Naive thymus-derived CD8-positive, alpha-beta T cell (primary cell): ENCODE measurements around the gene FBXW12. TPM values are rescaled to one million over a fixed set of nuclear protein-coding genes. Genes with fewer than 3 reads are reported as not detected.

Experiments used
- ATAC-seq, 2 donors: fragments of 150-1000 bp; cut with Tn5 transposase in 1 of 2; sonication (Bioruptor Pico), chemical (Tn5 transposase) in 1 of 2; 1 replicate in 1 of 2; 2 replicates in 1 of 2; pipeline ENCODE4 v1.10.0; 2021; ENCODE audit warnings: mild to moderate bottlenecking in 2 of 2, moderate library complexity in 2 of 2
- POLR2A ChIA-PET: fragments of 350-600 bp; sonication (Branson Sonifier 250); formaldehyde crosslinking; loops from one replicate; lab custom pipeline; 2021; ENCODE audit warnings: antibody characterized with exemption; lab: Charles Lee
- DNase-seq, 10 donors: peaks; one replicate each; pipeline versions ENCODE4 v3.0.0 to v3.0.0-alpha.2; 2020 to 2022
- H3K27ac Mint-ChIP-seq, 10 donors: one replicate each; pipeline ENCODE4 v1.8.0; 2020 to 2022; ENCODE audit warnings: mild to moderate bottlenecking in 10 of 10, mixed read lengths in 10 of 10, moderate library complexity in 4 of 10, inconsistent platforms in 1 of 10
- H3K27me3 Mint-ChIP-seq, 5 donors: one replicate each; pipeline ENCODE4 v1.8.0; 2021 to 2022; ENCODE audit warnings: mixed read lengths in 5 of 5
- H3K36me3 Mint-ChIP-seq, 3 donors: one replicate each; pipeline ENCODE4 v1.8.0; 2020 to 2022; ENCODE audit warnings: mixed read lengths in 3 of 3, mild to moderate bottlenecking in 2 of 3, inconsistent platforms in 1 of 3
- H3K4me1 Mint-ChIP-seq, 4 donors: one replicate each; pipeline ENCODE4 v1.8.0; 2021 to 2022; ENCODE audit warnings: mixed read lengths in 4 of 4
- H3K4me3 Mint-ChIP-seq, 10 donors: one replicate each; pipeline ENCODE4 v1.8.0; 2020 to 2022; ENCODE audit warnings: mild to moderate bottlenecking in 10 of 10, mixed read lengths in 10 of 10, moderate library complexity in 6 of 10, inconsistent platforms in 1 of 10
- H3K9me3 Mint-ChIP-seq, 9 donors: one replicate each; pipeline ENCODE4 v1.8.0; 2020 to 2022; ENCODE audit warnings: mixed read lengths in 9 of 9, mild to moderate bottlenecking in 3 of 9, inconsistent platforms in 1 of 9, moderate library complexity in 1 of 9
- polyA plus RNA-seq, 3 donors: library from polyadenylated mRNA; unstranded; fragments of 300-500 nt; fragmentation: Illumina TruSeq; gene quantifications; one replicate each; pipeline ENCODE4 v1.2.3, GENCODE V29; 2021
- total RNA-seq, 8 experiments: library from RNA in 2 of 8; stranded (reverse) in 2 of 8; gene quantifications; one replicate each; pipeline ENCODE4 v1.2.3 and lab custom pipeline; 2021 to 2026

FBXW12 gene
- total and polyA plus RNA-seq, 5 experiments from 2014 or later: not detected

DNA sequence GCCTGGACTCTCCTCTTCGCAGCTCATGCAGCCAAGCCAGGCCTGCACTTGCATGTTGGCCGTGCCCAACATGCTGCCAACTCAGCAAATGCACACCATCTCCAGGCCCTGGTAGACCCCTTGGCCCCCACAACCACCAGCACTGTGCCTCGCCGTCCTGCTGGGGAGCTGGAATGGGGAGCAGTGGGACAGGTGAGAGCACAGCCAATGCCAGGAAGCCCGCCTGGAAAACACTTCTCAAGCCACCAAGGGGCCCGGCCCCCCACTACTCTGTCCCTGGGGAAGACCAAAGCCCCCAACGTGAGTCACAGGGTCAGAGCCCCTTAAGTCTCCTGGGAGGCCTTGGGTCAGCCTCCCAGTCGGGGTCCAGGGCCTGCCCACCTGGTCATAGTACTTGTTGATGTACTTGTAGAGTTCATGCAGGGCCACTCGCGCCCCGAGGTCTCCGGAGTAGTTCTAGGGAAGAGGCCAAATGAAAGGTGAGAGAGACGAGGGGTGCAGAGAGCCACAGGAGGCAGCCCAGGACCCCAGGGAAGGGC is 33.4 kb downstream of the FBXW12 start:
- H3K36me3 Mint-ChIP-seq: no peaks in the 10 kb centered on the region
- H3K9me3 Mint-ChIP-seq: no peaks in the 10 kb centered on the region
- H3K4me3 Mint-ChIP-seq: peak overlapping the region in 1 of 10 donors; percentile 41
- POLR2A ChIA-PET: interaction anchor here (0.5 kb wide), 1 partner anchor 53 kb away, joined by 4 read pairs; no protein-coding TSS in a partner anchor
- DNase-seq (peak in 2 of 10 donors; percentile 12 to 60), ATAC-seq (no peak)
- peaks cover 0 to 2% (median 0%) of the 10 kb centered on the region in 4 donors for H3K4me1 Mint-ChIP-seq
- peak overlapping the region in 2 of 10 donors; percentile 40 to 65 for H3K27ac Mint-ChIP-seq
- H3K27me3 Mint-ChIP-seq: peaks cover 0 to 7% (median 0%) of the 10 kb centered on the region in 5 donors

DNA sequence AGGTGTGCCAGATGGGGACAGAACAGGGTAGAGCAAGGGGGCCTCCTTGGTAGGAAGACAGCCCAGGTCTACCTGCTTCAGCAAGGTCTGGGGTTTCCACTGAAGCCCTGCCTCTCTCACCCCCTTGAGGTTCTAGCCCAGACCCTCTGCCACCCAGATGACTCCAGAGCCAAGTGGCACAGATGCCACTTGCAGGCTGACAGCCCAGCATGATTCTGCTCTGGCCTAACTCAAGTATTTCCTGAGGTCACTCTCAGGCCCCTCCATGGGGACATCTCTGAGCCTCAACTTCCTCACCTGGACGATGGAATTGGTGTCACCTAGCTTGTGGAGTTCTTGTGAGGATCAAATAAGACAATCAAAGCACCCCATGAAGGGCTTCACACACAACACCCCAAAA is 34.0 kb downstream of the FBXW12 start:
- ATAC-seq (no peak), DNase-seq (no peak)
- POLR2A ChIA-PET: no interaction called here
- no peaks in the 10 kb centered on the region for H3K36me3 Mint-ChIP-seq
- no peak overlapping the region for H3K4me3 Mint-ChIP-seq
- peak overlapping the region in 2 of 10 donors; percentile 34 to 65 for H3K27ac Mint-ChIP-seq
- peaks cover 0 to 1% (median 0%) of the 10 kb centered on the region in 5 donors for H3K27me3 Mint-ChIP-seq
- no peaks in the 10 kb centered on the region for H3K9me3 Mint-ChIP-seq
- peaks cover 0 to 2% (median 0%) of the 10 kb centered on the region in 4 donors for H3K4me1 Mint-ChIP-seq

DNA sequence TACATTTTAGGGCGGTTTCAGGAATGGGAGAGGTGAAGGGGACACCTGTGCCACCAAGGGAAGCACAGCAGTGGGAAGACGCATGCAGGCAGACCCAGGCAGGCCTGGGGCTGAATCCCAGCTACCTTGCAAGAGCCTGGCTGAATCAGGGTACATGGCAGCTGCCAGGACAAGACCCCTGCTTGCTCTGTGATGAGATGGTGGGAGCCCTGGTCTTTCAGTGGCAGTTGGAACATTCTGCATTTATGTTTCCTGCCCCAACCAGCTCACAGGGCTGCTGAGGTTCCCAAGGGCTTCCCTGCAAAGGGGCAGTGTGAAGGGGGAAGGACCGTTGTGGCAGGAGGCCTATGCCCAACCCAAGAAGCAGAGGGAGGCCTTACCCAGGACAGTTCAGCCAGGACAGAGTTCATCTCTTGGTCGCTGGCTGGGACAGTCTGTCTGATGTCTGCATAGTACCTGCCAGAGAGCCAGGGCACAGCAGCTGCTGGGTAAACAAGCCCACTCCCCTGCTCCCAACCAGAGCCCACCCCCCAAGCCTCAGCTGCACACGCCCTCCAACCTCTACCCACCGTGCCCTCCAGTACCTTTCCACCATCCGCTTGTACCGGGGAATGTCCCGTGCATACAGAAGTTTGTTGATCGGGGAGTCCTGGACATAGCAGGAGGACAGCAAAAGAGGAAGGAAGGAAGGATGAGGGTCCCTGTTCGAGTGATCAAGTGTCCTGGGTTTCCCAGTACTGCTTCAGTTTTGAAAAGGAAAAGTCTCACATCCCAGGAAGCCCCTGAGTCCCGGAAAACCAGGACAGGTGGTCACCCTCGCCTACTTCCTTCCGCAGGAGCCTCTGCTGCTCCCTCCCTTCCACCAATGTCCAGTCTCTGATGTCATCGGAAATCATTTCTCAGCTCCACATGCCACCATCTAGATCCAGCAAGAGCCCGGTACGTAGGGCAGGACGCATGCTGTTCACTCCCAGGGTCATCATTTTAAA is 34.7 kb downstream of the FBXW12 start:
- Mint-ChIP-seq H3K27me3 (no peaks in the 10 kb centered on the region), H3K27ac (peak overlapping the region in 3 of 10 donors; percentile 0 to 68 (median 47)), H3K36me3 (no peaks in the 10 kb centered on the region), H3K4me3 (no peak overlapping the region), H3K9me3 (no peaks in the 10 kb centered on the region), H3K4me1 (peaks cover 0 to 2% (median 0%) of the 10 kb centered on the region in 4 donors)
- DNase-seq (peak in 1 of 10 donors; percentile 53), ATAC-seq (no peak)
- POLR2A ChIA-PET: no interaction called here

DNA sequence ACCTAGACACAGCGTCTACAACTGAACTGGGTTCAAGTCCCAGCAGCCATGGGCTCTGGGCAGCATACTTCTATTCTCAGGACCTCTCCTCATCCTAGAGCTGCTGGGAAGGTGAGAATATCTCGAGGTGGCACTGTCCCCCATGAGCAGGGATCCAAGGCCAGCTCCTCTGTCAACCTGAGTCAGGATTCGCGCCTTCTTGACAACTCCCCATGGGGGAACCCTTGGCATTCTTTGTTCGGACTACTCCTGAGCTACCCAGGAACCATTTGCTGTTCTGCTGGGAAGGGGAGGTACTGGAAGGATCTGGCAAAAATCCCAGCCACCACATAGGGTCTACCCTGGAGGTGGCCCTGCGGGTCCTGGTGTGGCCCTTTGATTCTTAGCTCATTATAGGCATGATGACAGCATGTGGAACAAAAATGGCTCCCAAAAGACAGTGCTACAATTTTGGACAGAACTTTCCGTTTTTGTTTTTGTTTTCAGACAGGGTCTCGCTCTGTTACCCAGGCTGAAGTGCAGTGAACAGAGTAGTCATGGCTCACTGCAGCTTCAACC is 35.6 kb downstream of the FBXW12 start:
- POLR2A ChIA-PET: no interaction called here
- H3K27ac Mint-ChIP-seq: peak overlapping the region in 3 of 10 donors; percentile 0 to 68 (median 43)

DNA sequence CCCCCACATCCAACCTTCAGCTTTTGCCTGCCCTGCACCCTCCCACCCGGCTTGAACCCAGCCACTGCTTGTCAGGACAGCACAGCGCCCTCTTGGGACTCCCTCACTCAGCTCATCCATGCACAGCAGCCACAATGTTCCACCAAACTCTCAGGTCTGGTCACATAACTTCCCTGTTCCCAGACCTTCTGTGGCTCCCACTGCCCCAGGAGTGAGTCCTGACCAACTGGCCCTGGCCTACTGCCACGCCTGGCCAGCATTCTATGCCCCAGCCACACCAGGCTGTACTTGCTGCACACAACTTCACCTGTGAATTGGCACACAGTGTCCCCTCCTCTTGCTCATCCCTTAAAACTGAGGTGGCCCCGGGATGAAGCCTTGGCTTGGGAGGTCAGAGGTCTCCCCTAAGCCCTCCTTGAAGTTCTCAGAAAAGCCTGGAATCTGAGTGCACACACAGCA is 36.8 kb downstream of the FBXW12 start:
- POLR2A ChIA-PET: no interaction called here
- H3K4me1 Mint-ChIP-seq: peaks cover 0 to 2% (median 0%) of the 10 kb centered on the region in 4 donors
- no peak overlapping the region for H3K4me3 Mint-ChIP-seq

More for the DNA sequence above, 35.6 kb downstream of the FBXW12 start:
- Mint-ChIP-seq H3K4me3 (no peak overlapping the region), H3K27me3 (no peaks in the 10 kb centered on the region), H3K4me1 (peaks cover 0 to 2% (median 0%) of the 10 kb centered on the region in 4 donors), H3K9me3 (no peaks in the 10 kb centered on the region), H3K36me3 (no peaks in the 10 kb centered on the region)
- DNase-seq: peak in 1 of 10 donors; percentile 52
- no peak for ATAC-seq

DNA sequence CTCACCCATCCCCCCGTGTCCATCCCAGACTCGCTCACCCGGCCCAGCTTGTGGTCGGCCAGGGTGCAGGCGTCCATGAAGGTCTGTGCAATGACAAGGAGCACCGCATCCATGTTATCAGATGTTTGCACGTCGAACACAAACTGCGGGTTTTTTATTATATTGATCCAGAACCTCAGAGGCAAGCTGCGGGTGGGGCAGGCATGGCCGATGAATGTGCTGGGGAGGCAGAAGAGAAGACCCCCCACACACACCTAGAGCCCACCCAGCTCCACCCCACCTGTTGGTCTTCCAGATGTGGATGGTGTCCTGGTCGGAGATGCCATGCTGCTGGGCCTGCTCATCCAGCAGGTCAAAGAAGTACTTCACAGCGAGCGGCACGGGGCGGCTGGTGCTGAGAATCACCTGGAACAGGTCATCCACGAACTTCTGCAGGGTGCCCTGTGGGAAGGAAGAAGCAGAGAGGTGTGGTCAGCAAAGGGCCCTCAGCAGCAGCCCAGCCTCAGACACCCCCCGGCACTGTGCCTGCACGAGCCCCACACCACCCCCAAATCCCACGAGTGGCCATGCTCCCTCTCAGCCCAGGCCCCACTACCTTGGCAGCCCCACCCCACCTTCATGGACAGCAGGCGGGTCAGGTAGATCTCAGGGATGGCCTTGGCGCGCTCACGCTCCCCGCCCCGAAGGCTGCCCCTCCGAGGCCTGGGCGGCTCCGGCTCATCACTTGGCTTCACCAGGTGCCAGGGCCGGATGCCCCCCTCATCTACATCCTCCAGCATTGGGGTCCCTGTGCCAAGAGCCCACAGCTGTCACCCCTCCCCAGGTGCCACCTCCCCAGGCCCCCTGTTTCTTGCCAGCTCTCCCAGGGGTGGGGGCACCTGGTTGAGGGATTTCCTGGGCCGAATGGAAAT is 37.5 kb downstream of the FBXW12 start:
- Mint-ChIP-seq H3K4me1 (peaks cover 0 to 2% (median 0%) of the 10 kb centered on the region in 4 donors), H3K9me3 (no peaks in the 10 kb centered on the region), H3K27ac (no peak overlapping the region), H3K27me3 (no peaks in the 10 kb centered on the region), H3K4me3 (no peak overlapping the region), H3K36me3 (no peaks in the 10 kb centered on the region)
- DNase-seq (peak in 2 of 10 donors; percentile 0 to 43), ATAC-seq (no peak)
- POLR2A ChIA-PET: no interaction called here

More for the DNA sequence above, 36.8 kb downstream of the FBXW12 start:
- ATAC-seq: no peak
- no peaks in the 10 kb centered on the region for H3K27me3 Mint-ChIP-seq
- DNase-seq: peak in 2 of 10 donors; percentile 0 to 48
- no peaks in the 10 kb centered on the region for H3K36me3 Mint-ChIP-seq
- H3K27ac Mint-ChIP-seq: no peak overlapping the region
- H3K9me3 Mint-ChIP-seq: no peaks in the 10 kb centered on the region

DNA sequence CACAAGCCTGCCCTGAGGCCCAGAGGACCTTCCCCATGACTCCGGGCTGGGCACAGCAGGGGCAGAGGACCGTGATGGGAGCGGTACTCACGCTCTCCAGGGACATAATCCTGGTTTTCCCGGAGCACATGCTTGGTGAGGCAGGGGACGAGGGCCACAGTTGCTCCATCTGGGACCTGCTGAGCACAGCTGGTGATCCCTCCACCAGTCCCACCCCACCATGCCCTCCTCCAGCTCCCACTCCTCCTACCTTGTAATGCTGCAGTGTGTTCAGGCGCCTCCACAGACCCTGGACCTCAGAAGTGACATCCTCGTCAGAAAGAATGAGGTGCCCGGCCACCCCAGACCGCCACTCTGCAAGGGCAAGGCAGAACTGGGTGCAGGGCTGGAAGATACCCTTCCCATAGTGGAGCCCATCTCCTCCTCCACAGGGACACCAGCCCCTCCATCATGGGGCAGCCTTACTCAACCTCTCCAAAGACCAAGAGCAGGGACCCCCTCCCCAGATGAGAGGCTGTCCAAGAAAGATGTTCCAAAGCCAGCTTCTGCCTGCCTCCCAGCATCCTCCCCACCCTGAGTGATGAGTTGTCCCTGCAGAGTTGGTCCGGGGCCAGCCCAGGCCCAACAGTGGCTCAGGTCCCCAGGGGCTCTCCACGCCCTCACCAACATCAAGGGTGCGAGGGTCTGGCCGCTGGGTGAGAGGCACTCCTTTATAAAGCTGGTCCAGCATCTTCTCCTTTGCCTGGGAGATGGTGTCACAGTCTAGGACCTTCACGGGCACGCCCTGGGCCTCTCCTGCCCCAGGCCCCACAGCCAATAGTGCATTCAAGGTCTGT is 38.4 kb downstream of the FBXW12 start:
- DNase-seq: peak in 1 of 10 donors; percentile 36
- POLR2A ChIA-PET: no interaction called here
- no peak overlapping the region for H3K4me3 Mint-ChIP-seq
- H3K4me1 Mint-ChIP-seq: peaks cover 0 to 2% (median 0%) of the 10 kb centered on the region in 4 donors
- no peak overlapping the region for H3K27ac Mint-ChIP-seq
- H3K9me3 Mint-ChIP-seq: no peaks in the 10 kb centered on the region
- no peak for ATAC-seq
- no peaks in the 10 kb centered on the region for H3K27me3 Mint-ChIP-seq
- H3K36me3 Mint-ChIP-seq: no peaks in the 10 kb centered on the region

DNA sequence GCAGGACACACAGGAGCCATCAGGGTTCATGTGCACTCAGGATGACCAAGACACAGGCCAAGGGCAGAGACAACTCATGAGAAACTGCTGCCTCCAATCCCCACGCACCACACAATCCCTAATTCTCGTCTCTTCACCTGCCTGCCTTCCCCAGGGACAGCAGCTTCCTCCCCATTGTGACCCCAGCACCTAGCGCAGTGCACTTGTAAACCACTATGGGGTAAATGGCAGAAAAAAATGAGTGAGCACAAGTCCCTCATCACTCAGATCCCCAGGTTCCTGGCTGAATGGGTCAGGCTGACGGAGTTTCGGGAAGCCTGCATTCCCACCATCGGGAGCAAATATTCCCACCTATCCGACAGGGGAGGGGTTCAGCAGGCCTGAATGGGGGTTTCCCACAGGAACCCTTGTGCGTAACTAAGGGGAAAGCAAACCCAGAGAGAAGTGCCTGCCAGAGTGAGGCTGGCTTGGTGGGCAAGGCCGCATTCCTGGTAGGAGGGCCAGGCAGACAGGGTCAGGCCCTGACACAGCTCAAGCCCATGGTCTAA is 39.1 kb downstream of the FBXW12 start:
- Mint-ChIP-seq H3K36me3 (no peaks in the 10 kb centered on the region), H3K27me3 (no peaks in the 10 kb centered on the region), H3K4me1 (peaks cover 0 to 2% (median 0%) of the 10 kb centered on the region in 4 donors), H3K9me3 (no peaks in the 10 kb centered on the region), H3K27ac (no peak overlapping the region), H3K4me3 (no peak overlapping the region)
- POLR2A ChIA-PET: no interaction called here
- no peak for ATAC-seq
- DNase-seq: no peak

DNA sequence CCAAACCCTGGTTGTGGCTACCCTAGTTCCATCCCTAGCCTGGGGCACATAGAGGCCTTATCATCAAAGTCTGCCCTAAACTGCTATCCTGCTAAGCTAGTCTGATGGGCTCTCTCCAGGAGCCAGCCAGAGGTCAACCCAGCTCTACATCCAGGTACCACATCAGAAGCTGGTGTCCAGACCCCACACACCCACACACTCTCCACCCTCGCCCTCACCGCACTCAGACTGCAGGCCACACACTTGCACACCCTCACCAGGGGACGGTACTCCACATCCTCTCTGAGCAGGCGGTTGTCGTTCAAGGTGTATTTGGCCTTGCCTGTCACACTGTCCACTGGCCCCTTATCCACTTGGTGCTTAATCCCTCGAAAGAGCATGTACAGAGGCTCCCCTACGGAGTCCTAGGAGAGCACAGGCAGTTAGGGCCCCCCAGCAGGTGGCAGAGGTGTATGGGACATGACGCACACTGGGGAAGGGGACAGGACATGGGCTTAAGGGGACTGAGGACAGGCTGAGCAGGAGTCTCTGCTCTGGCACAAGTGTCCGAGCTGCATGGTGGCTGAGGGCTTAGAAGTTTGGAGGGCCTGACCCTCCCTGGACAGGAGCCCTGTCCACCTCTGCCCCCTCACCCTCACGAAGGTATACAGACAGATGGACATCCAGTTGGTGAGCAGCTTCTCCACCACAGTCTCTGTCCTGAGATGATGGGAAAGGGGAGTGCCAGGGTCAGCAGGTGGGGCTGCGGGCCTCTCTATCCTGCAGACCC is 39.8 kb downstream of the FBXW12 start:
- POLR2A ChIA-PET: no interaction called here
- DNase-seq: peak in 1 of 10 donors; percentile 47
- Mint-ChIP-seq H3K9me3 (no peaks in the 10 kb centered on the region), H3K27me3 (no peaks in the 10 kb centered on the region), H3K4me1 (peaks cover 0 to 2% (median 0%) of the 10 kb centered on the region in 4 donors), H3K36me3 (no peaks in the 10 kb centered on the region), H3K4me3 (no peak overlapping the region), H3K27ac (no peak overlapping the region)
- no peak for ATAC-seq

DNA sequence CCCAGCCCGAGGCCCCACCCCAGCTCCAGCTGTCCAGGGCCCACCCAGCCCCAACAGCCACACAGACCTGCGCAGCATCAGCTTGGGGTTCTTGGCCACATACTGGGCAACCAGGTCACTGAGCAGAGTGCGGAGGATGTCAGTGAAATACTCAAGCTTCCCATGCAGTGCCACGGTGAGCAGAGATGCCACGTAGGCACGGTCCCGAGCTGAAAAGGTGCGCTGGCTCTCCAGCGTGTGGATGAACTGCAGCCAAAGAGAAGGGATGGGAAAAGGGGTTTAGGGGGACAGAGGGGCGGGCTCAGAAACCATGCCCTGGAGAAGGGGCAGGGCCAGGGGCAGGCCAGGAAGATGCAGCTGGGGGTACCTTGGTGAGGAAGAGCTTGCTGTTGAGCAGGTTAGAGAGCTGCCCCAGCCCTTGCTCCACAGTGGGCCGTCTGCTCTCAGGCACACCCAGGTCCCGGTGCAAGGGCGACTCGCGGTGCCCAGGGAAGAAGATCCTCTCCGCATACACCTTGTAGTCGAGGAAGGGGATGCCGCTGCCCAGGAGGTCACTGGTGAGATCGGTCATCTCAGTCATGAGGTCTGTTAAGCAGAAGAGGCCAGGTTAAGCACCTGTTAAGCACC is 40.5 kb downstream of the FBXW12 start:
- Mint-ChIP-seq H3K4me3 (no peak overlapping the region), H3K36me3 (no peaks in the 10 kb centered on the region), H3K27ac (no peak overlapping the region), H3K4me1 (peaks cover 0 to 2% (median 0%) of the 10 kb centered on the region in 4 donors), H3K27me3 (no peaks in the 10 kb centered on the region), H3K9me3 (no peaks in the 10 kb centered on the region)
- DNase-seq: peak in 1 of 10 donors; percentile 44
- POLR2A ChIA-PET: no interaction called here
- ATAC-seq: no peak
